HepG2 (cell line): Measurements from ENCODE around the gene NRG3. TPM values are rescaled to one million over a fixed set of nuclear protein-coding genes. Genes with fewer than 3 reads are reported as not detected.

Source experiments
- ATAC-seq: fragments of 200-7000 bp; cut with Tn5 transposase; 3 replicates; pipeline ENCODE4 v1.9.1; 2020; ENCODE audit warnings: mild to moderate bottlenecking, moderate library complexity
- BruUV-seq: library from RNA; stranded (reverse); fragments of 400-500 nt; replicated peaks from 2 replicates; lab custom pipeline; 2021; lab: Mats Ljungman, UMichigan
- CTCF ChIA-PET: fragments of 300-600 bp; formaldehyde crosslinking; extraction: SDS; loops from one replicate; lab custom pipeline; 2021; ENCODE audit warnings: low total read pairs, inconsistent platforms, low intra/inter-chr PET ratio; lab: Yijun Ruan, JAX
- POLR2A ChIA-PET: fragments of 350-600 bp; sonication (Branson Sonifier 250); formaldehyde crosslinking; loops from one replicate; lab custom pipeline; 2020; ENCODE audit warnings: antibody characterized with exemption, inconsistent platforms; lab: Yijun Ruan, JAX
- DNase-seq: peaks from one replicate; pipeline ENCODE4 v3.0.0-alpha.2; 2015; ENCODE audit warnings: low spot score
- FAIRE-seq: peaks from 3 replicates; lab custom pipeline; 2011; peaks lifted over from hg19 to GRCh38; lab: Jason Lieb, UNC
- H2AFZ ChIP-seq: one replicate; pipeline ENCODE4 v1.6.1; 2011; ENCODE audit warnings: low read length, inconsistent platforms
- H3K27ac ChIP-seq: fragments of 300-600 bp; 3 replicates; pipeline ENCODE4 v1.8.0; 2011; ENCODE audit warnings: mixed run types, mild to moderate bottlenecking, mixed read lengths, low read length, inconsistent platforms; ENCODE audit not compliant: insufficient read depth; ENCODE audit errors: extremely low read length
- H3K27me3 ChIP-seq, 2 experiments: fragments of 200-600 bp in 1 of 2; 2 replicates in 1 of 2; 3 replicates in 1 of 2; pipeline versions ENCODE4 v1.6.0 to v1.8.0; 2011; ENCODE audit warnings: low read length in 2 of 2, mild to moderate bottlenecking in 2 of 2, moderate library complexity in 2 of 2, inconsistent platforms in 1 of 2; ENCODE audit not compliant: insufficient read depth in 2 of 2, control insufficient read depth in 1 of 2
- H3K36me3 ChIP-seq, 2 experiments: fragments of 200-600 bp in 1 of 2; replicated peaks in 1 of 2; 2 replicates in 1 of 2; 3 replicates in 1 of 2; pipeline versions ENCODE4 v1.5.1 to v1.8.0; 2011; ENCODE audit warnings: low read length in 2 of 2, inconsistent platforms in 1 of 2; ENCODE audit not compliant: insufficient read depth in 2 of 2, control insufficient read depth in 1 of 2
- H3K4me1 ChIP-seq: 2 replicates; pipeline ENCODE4 v1.5.1; 2012; ENCODE audit warnings: low read length, inconsistent platforms; ENCODE audit not compliant: insufficient read depth
- H3K4me2 ChIP-seq: 2 replicates; pipeline ENCODE4 v1.6.0; 2011; ENCODE audit warnings: low read depth, low read length, inconsistent platforms
- H3K4me3 ChIP-seq, 3 experiments: fragments of 200-600 bp in 1 of 3; sonication (generic), shearing (Covaris generic) in 1 of 3; replicated peaks in 1 of 3; 2 replicates each; pipeline ENCODE4 v1.5.1; 2011 to 2016; ENCODE audit warnings: low read length in 3 of 3, inconsistent platforms in 2 of 3, low read depth in 2 of 3, mild to moderate bottlenecking in 2 of 3, control low read depth in 1 of 3, mixed read lengths in 1 of 3; ENCODE audit not compliant: insufficient read depth in 1 of 3
- H3K79me2 ChIP-seq: one replicate; pipeline ENCODE4 v1.6.1; 2011; ENCODE audit warnings: low read length, inconsistent platforms; ENCODE audit not compliant: insufficient read depth
- H3K9ac ChIP-seq: 2 replicates; pipeline ENCODE4 v1.6.0; 2011; ENCODE audit warnings: mild to moderate bottlenecking, low read depth, low read length, inconsistent platforms; ENCODE audit not compliant: insufficient read depth
- H3K9me3 ChIP-seq: 2 replicates; pipeline ENCODE4 v1.5.1; 2012; ENCODE audit warnings: mild to moderate bottlenecking, low read length
- H4K20me1 ChIP-seq: 2 replicates; pipeline ENCODE4 v1.6.0; 2011; ENCODE audit warnings: inconsistent platforms, mild to moderate bottlenecking, low read length, moderate library complexity; ENCODE audit not compliant: insufficient read depth
- HMG20B ChIP-seq: conservative IDR thresholded peaks from 2 replicates; pipeline ENCODE4 v1.6.1; 2016; ENCODE audit warnings: missing genetic modification reagents, missing compliant biosample characterization
- MAFF ChIP-seq: IDR thresholded peaks from 2 replicates; pipeline ENCODE4 v1.6.1; 2011; ENCODE audit warnings: low read depth, low read length, improper control_type of control experiment
- MAFK ChIP-seq, 2 experiments: IDR thresholded peaks in 1 of 2; conservative IDR thresholded peaks in 1 of 2; 2 replicates each; pipeline ENCODE4 v1.6.1; 2011; ENCODE audit warnings: improper control_type of control experiment in 2 of 2, low read length in 2 of 2
- NPAS2 ChIP-seq: sonication (generic); formaldehyde crosslinking; IDR thresholded peaks from 2 replicates; pipeline ENCODE4 v1.8.0; 2022; ENCODE audit warnings: mild to moderate bottlenecking, missing genetic modification reagents, borderline replicate concordance
- PTBP1 ChIP-seq: fragments of 200-400 bp; formaldehyde crosslinking; IDR thresholded peaks from 2 replicates; pipeline ENCODE4 v1.6.1; 2018; ENCODE audit warnings: low read length, low read depth; ENCODE audit not compliant: poor library complexity, severe bottlenecking
- SNAI1 ChIP-seq: sonication (generic); formaldehyde crosslinking; IDR thresholded peaks from 2 replicates; pipeline ENCODE4 v1.5.0; 2020; ENCODE audit warnings: mild to moderate bottlenecking, missing genetic modification reagents, borderline replicate concordance
- ZNF747 ChIP-seq: sonication (generic); formaldehyde crosslinking; IDR thresholded peaks from 2 replicates; pipeline ENCODE4 v1.8.1; 2023; ENCODE audit warnings: missing genetic modification reagents, mild to moderate bottlenecking, borderline replicate concordance
- WGBS: methylation state at CpG from one replicate; pipeline ENCODE4 v1.1.6; 2017; ENCODE audit warnings: low lambda C conversion rate; 5-methylcytosine and 5-hydroxymethylcytosine counted together
- in situ Hi-C: cut with HindIII; loops from 2 replicates; pipeline ENCODE4 v1.10.0; 2017; ENCODE audit warnings: low pct_unique_long_range_greater_than_20kb; ENCODE audit not compliant: extremely low pct_ligation_motif_present
- intact Hi-C: fragments of 100-400 bp; cut with micrococcal nuclease; formaldehyde crosslinking; loops from one replicate; pipeline ENCODE4 v1.10.0; 2022; ENCODE audit not compliant: unreplicated experiment
- polyA plus RNA-seq, 8 experiments: library from polyadenylated mRNA; depleted of rRNA in 3 of 8; stranded (reverse) in 7 of 8; unstranded in 1 of 8; fragments of >200 nt; fragmentation: Illumina TruSeq in 4 of 8; extraction: Trizol in 4 of 8; gene quantifications; 2 replicates each; pipeline versions ENCODE4 v1.2.1 to v1.2.3, GENCODE V29; 2011 to 2016; ENCODE audit warnings: low read depth in 4 of 8, missing spikeins in 1 of 8, mixed read lengths in 1 of 8; ENCODE audit not compliant: insufficient read depth in 1 of 8
- total RNA-seq, 5 experiments: library from RNA; depleted of rRNA; stranded (reverse); fragments of >200 nt; fragmentation: Illumina TruSeq; extraction: Trizol; gene quantifications; 2 replicates each; pipeline ENCODE4 v1.2.3, GENCODE V29; 2016; ENCODE audit warnings: low read depth in 1 of 5
- TF ChIP-seq, protein P1 (sequence below): sonication (generic); formaldehyde crosslinking; IDR thresholded peaks from 2 replicates; pipeline ENCODE4 v1.8.0; 2022; ENCODE audit warnings: missing genetic modification reagents, mild to moderate bottlenecking, moderate library complexity, borderline replicate concordance
- TF ChIP-seq, protein P2 (sequence below): sonication (generic); formaldehyde crosslinking; IDR thresholded peaks from 2 replicates; pipeline ENCODE4 v1.5.1; 2020; ENCODE audit warnings: missing genetic modification reagents, mild to moderate bottlenecking, borderline replicate concordance

NRG3 gene
- total and polyA plus RNA-seq, 2 of the 13 experiments (the other 11 are each of a cell fraction or from before 2014, with no cell fraction given): not detected

DNA sequence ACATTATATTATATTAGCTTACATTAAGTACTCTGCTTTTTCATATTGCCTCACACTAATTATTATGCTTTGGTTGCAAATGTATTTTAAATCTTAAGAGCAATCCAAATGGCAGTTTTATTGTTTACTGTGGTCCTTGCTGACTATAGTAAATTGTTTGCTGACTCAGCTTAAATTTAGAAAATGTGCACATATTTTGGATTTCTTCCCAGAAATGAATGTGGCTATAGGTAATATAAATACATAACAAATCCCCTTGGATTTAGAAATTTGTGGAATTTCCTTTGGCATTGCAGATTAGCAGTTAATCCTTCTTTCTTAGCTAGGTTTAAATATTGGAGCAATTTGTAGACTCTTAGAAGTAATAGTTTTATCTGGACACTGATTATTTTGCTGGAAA lies 565.8 kb downstream of the NRG3 start:
- intact Hi-C loops: no loop called here
- Histone ChIP-seq H3K27ac (no peak overlapping the region), H3K36me3 (no peaks in the 10 kb centered on the region), H3K9me3 (peaks cover 93% of the 10 kb centered on the region), H3K79me2 (no peaks in the 10 kb centered on the region), H3K4me2 (no peak overlapping the region), H3K9ac (no peak overlapping the region), H3K4me1 (no peaks in the 10 kb centered on the region), H4K20me1 (no peaks in the 10 kb centered on the region), H3K27me3 (no peaks in the 10 kb centered on the region), H3K4me3 (no peak overlapping the region), H2AFZ (no peak overlapping the region)
- ChIA-PET CTCF (no interaction called here), POLR2A (no interaction called here)
- in situ Hi-C loops: no loop called here
- ATAC-seq (no peak), FAIRE-seq (no peak), DNase-seq (no peak)
- no peak for TF ChIP-seq PTBP1
- peak; percentile 99 for TF ChIP-seq MAFF
- peak; percentile 97 to 99 for TF ChIP-seq MAFK (conservative IDR thresholded peaks at IDR 0.05 in 1 of 2, IDR thresholded peaks at IDR 0.05 in 1 of 2; ENCODE audit: low read length in 2 of 2)
- no TSS peak for BruUV-seq

DNA sequence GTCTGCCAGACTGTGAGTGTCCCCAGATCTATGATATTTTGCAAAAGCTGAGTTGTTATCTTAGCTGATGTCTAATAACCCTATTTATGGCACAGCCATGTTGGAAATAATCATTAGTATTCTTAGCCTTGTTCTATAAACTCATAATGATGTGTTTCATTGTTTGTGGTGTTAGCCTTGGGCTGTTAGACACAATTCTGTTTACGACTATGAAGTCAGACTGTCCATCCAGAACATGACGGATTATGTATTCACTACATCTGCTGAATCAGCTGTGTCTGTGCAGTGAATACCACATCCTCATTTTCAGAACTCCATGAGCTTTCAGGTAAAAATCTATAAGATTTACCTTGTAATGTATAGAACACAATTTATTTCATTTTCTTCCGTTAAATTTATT lies 577.1 kb downstream of the NRG3 start:
- FAIRE-seq: no peak
- WGBS: 49% methylated on average over 3 of the region's 3 CpGs
- H4K20me1 ChIP-seq: no peaks in the 10 kb centered on the region
- H3K4me2 ChIP-seq: no peak overlapping the region
- H3K79me2 ChIP-seq: no peaks in the 10 kb centered on the region
- no peak overlapping the region for H3K9ac ChIP-seq
- no peak for TF ChIP-seq NPAS2 (CRISPR knock-in tag)
- TF ChIP-seq, protein P1, sequence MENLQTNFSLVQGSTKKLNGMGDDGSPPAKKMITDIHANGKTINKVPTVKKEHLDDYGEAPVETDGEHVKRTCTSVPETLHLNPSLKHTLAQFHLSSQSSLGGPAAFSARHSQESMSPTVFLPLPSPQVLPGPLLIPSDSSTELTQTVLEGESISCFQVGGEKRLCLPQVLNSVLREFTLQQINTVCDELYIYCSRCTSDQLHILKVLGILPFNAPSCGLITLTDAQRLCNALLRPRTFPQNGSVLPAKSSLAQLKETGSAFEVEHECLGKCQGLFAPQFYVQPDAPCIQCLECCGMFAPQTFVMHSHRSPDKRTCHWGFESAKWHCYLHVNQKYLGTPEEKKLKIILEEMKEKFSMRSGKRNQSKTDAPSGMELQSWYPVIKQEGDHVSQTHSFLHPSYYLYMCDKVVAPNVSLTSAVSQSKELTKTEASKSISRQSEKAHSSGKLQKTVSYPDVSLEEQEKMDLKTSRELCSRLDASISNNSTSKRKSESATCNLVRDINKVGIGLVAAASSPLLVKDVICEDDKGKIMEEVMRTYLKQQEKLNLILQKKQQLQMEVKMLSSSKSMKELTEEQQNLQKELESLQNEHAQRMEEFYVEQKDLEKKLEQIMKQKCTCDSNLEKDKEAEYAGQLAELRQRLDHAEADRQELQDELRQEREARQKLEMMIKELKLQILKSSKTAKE (CRISPR knock-in tag): no peak
- TF ChIP-seq HMG20B: no peak
- TF ChIP-seq SNAI1 (CRISPR knock-in tag): no peak
- TF ChIP-seq, protein P2, sequence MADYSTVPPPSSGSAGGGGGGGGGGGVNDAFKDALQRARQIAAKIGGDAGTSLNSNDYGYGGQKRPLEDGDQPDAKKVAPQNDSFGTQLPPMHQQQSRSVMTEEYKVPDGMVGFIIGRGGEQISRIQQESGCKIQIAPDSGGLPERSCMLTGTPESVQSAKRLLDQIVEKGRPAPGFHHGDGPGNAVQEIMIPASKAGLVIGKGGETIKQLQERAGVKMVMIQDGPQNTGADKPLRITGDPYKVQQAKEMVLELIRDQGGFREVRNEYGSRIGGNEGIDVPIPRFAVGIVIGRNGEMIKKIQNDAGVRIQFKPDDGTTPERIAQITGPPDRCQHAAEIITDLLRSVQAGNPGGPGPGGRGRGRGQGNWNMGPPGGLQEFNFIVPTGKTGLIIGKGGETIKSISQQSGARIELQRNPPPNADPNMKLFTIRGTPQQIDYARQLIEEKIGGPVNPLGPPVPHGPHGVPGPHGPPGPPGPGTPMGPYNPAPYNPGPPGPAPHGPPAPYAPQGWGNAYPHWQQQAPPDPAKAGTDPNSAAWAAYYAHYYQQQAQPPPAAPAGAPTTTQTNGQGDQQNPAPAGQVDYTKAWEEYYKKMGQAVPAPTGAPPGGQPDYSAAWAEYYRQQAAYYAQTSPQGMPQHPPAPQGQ (CRISPR knock-in tag): no peak
- no peak for TF ChIP-seq ZNF747
- intact Hi-C loops: no loop called here
- no peak overlapping the region for H2AFZ ChIP-seq
- no peak overlapping the region for H3K27ac ChIP-seq
- no peaks in the 10 kb centered on the region for H3K36me3 ChIP-seq
- H3K9me3 ChIP-seq: peaks cover 87% of the 10 kb centered on the region
- no TSS peak for BruUV-seq
- POLR2A ChIA-PET: no interaction called here
- ATAC-seq: no peak
- no peak for DNase-seq
- H3K4me3 ChIP-seq: no peak overlapping the region
- no peaks in the 10 kb centered on the region for H3K4me1 ChIP-seq
- H3K27me3 ChIP-seq: no peaks in the 10 kb centered on the region
- in situ Hi-C loops: no loop called here
- CTCF ChIA-PET: no interaction called here
